GM19351 (cell line): ENCODE data around the gene PLA2G4F.

Experiments used
- ATAC-seq: cut with Tn5 transposase; IDR thresholded peaks from one replicate; pipeline ENCODE4 v1.9.1; 2021; ENCODE audit warnings: mild to moderate bottlenecking, moderate library complexity; ENCODE audit not compliant: unreplicated experiment

PLA2G4F gene

GRCh38 chr15:42133886-42134502 is 22.4 kb downstream of the PLA2G4F start:
- no peak for ATAC-seq

- ATAC-seq = no peak
These were observed 23.1 kb downstream of the PLA2G4F start for GRCh38 chr15:42133356-42133755.

GRCh38 chr15:42131826-42132806 is 24.3 kb downstream of the PLA2G4F start:
- no peak for ATAC-seq

- ATAC-seq = no peak
These were observed 25.4 kb downstream of the PLA2G4F start for GRCh38 chr15:42131006-42131405.

DNA sequence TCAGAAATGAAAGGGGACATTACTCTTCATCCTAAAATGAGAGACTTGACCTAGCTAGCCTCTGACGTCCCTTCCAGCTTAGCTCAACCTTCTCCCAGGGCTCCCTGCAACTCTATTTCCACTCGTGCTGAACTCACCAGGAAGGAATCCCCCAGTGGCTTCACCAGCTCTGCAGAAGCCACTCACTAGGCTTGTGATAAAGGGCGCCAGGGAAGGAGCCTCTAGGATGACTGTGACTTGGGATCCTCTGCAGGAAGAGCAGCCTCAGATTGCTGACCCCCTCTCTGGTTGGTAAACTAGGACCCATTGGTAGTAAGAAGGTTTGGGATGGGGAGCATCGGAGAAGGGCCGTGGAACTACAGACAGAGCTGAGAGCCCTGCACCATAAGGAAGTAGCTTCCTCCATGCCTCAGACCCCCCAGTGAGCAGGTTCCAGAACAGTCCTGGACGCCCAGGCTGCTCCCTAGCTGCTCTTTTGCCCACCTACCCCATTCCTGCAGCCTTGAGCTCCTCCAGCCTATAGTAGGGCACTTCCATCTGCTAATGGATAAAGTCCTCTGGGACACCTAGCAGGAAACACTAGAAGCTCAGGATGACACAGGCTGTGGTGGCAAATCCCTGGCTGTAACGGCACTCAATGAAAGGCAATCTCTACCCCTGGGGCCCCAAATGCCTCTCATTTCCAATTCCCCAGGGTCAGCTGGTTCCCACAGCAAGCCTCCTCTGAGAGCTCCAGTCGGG is 26.0 kb downstream of the PLA2G4F start:
- ATAC-seq = no peak

- no peak for ATAC-seq
These were observed 27.1 kb downstream of the PLA2G4F start for GRCh38 chr15:42129364-42129763.

- ATAC-seq = no peak
These were observed 28.0 kb downstream of the PLA2G4F start for GRCh38 chr15:42128476-42128875.

- no peak for ATAC-seq
These were observed 32.9 kb downstream of the PLA2G4F start for GRCh38 chr15:42123546-42123945.

GRCh38 chr15:42121682-42122081 is 34.8 kb downstream of the PLA2G4F start:
- no peak for ATAC-seq

GRCh38 chr15:42121021-42121420 is 35.4 kb downstream of the PLA2G4F start:
- ATAC-seq = no peak

- no peak for ATAC-seq
These were observed 36.2 kb downstream of the PLA2G4F start for GRCh38 chr15:42120285-42120684.

DNA sequence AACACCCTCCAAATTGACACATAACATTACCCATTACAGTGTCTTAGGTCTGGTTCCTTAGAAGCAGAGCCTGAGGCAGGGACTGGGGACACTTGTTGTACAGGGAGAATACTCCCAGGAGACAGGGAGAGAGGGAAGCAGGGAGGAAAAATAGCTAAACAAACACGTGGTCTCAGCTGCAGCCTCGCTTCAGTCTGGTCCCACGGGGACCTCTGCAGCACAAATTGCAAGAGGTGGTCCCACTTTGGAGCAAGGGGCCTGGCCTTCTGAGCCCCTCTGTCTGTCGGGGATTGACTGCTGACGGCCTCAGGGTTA is 37.0 kb downstream of the PLA2G4F start:
- ATAC-seq = no peak

- ATAC-seq = no peak
These were observed 37.6 kb downstream of the PLA2G4F start for GRCh38 chr15:42118650-42119445.

DNA sequence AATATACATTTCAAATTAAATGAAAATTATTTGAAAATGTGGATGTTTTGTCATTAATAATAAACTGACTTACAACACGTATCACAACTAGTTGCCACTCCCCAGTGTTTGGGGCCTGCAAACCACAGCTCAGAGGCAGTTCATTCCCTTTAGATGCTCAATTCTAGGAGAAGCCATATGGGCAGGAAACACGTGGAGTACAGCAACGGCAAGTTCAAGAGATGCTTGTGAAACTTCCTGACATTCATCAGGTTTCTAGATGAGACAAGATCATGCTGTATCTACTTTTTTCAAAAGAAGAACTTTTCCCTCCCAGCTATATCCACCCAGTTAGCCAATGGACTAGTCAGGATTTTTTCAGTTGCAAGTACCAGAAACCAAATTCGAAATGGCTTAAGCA is 44.5 kb downstream of the PLA2G4F start:
- no peak for ATAC-seq

DNA sequence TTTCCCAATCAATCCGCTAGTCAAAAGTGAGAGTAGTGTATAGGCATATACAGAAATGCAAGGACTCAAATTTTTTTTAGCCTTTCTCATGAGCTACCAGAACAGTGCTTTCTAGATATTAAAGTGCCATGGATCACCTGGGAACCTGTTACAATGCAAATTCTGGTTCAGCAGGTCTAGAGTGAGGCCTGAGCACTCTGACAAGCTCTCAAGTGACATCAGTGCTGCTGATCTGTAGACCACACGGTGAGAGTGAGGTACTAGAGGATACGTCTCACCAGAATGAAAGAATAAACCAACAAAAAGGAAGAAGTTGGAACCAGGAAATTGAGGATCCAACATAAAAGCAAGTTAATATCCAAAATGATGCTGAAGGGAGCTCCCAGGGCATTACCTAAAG is 46.1 kb downstream of the PLA2G4F start:
- ATAC-seq = no peak

- no peak for ATAC-seq
These were observed 47.6 kb downstream of the PLA2G4F start for GRCh38 chr15:42108806-42109205.

DNA sequence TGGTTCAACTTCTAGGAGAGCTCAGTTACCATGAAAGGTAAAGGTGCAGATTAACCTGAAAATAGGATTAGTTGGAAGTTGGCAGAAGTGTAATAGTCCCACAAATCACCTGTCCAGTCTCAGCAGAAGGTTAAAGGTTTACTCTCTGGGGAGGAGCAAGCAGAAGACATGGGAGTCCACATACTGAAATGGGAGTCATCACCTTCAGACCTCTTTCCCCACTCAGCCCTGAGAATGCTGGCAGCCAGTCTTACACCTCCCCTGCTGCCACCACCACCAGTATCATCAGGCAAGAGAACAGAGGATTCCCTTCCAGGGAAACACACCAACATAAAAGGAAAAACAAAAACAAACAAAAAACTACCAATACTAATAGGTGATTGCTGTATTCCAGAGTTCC is 48.2 kb downstream of the PLA2G4F start:
- no peak for ATAC-seq

- no peak for ATAC-seq
These were observed 49.0 kb downstream of the PLA2G4F start for GRCh38 chr15:42107473-42107872.

- no peak for ATAC-seq
These were observed 50.1 kb downstream of the PLA2G4F start for GRCh38 chr15:42106288-42106687.

DNA sequence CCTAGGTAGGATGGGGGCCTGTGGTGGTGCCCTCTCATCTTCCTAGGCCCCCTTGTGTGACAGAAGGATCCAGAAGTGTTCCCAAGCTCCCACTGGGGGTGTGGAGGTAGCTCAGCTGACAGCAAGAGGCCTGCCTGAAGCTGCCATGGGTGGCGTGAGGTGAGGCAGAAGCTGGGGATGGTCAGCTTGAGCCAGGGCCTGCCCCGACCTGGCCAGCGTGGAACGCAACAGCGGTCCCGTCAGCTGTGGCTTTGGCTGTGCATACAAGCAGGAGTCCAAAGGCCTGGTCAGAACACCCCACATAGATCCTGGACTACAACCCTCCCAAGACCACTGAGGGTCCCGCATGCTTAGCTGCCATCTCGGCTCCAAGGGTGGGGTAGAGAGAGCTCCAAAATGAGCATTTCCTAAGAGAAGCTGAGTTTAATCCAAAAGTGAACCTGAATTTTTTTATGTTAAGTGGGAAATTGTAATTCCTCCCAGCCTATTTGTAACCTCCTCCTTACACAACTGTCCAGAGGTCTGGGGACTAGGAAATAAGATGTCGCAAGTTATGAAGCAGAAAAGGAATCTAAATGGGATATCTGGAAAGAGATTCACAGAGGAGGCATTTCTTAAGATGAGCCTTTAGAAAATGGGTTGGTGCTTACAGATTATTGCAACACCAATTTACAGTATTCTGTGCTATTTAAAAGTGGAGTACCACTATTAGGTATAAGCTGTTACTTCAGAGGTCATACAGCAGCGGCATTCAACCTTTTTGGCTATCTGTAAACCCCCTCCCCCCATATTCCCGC is 52.1 kb downstream of the PLA2G4F start:
- ATAC-seq = no peak
